Measurements from ENCODE around the gene SUFU.

SUFU gene

GRCh38 chr10:102620138-102620590, 116.4 kb downstream of the SUFU start:
- no peak for DNase-seq (ENCODE audit: low read depth)

- no peak for DNase-seq (ENCODE audit: low read depth)
Measured at GRCh38 chr10:102620591-102621442, 117.0 kb downstream of the SUFU start.

GRCh38 chr10:102621443-102622325, 117.9 kb downstream of the SUFU start:
- DNase-seq (ENCODE audit: low read depth), result no peak

- DNase-seq (ENCODE audit: low read depth), result no peak
Measured at GRCh38 chr10:102624094-102624493, 120.3 kb downstream of the SUFU start.

GRCh38 chr10:102624751-102625645, 121.2 kb downstream of the SUFU start:
- no peak for DNase-seq (ENCODE audit: low read depth)

- DNase-seq (ENCODE audit: low read depth), result no peak
Measured at GRCh38 chr10:102626026-102626685, 122.4 kb downstream of the SUFU start.

- no peak for DNase-seq (ENCODE audit: low read depth)
Measured at GRCh38 chr10:102627291-102627735, 123.5 kb downstream of the SUFU start.

- no peak for DNase-seq (ENCODE audit: low read depth)
Measured at GRCh38 chr10:102627736-102628293, 124.0 kb downstream of the SUFU start.

GRCh38 chr10:102628451-102628911, 124.7 kb downstream of the SUFU start:
- no peak for DNase-seq (ENCODE audit: low read depth)

- no peak for DNase-seq (ENCODE audit: low read depth)
Measured at GRCh38 chr10:102629661-102630614, 126.2 kb downstream of the SUFU start.

- no peak for DNase-seq (ENCODE audit: low read depth)
Measured at GRCh38 chr10:102630663-102631062, 126.9 kb downstream of the SUFU start.

GRCh38 chr10:102631525-102632393, 128.0 kb downstream of the SUFU start:
- DNase-seq (ENCODE audit: low read depth), result no peak

GRCh38 chr10:102632394-102633111, 128.8 kb downstream of the SUFU start:
- DNase-seq (ENCODE audit: low read depth), result no peak

- no peak for DNase-seq (ENCODE audit: low read depth)
Measured at GRCh38 chr10:102633287-102633686, 129.5 kb downstream of the SUFU start.

- DNase-seq (ENCODE audit: low read depth), result no peak
Measured at GRCh38 chr10:102633848-102634247, 130.1 kb downstream of the SUFU start.

GRCh38 chr10:102634686-102635085, 130.9 kb downstream of the SUFU start:
- DNase-seq (ENCODE audit: low read depth), result no peak

- DNase-seq (ENCODE audit: low read depth), result no peak
Measured at GRCh38 chr10:102635377-102635776, 131.6 kb downstream of the SUFU start.

GRCh38 chr10:102639537-102639936, 135.8 kb downstream of the SUFU start:
- no peak for DNase-seq (ENCODE audit: low read depth)

All from stromal cell of bone marrow (primary cell).